GM18873 (cell line): ENCODE measurements around the gene RNF113A.
"Not testable (repeated sequence)": the region's sequence is repeated elsewhere in the genome, so short reads cannot be mapped to it uniquely, and the experiment has no call there.

ENCODE experiments used
- ATAC-seq: cut with Tn5 transposase; IDR thresholded peaks from one replicate; pipeline ENCODE4 v1.9.1; 2021; ENCODE audit warnings: mild to moderate bottlenecking, moderate library complexity, moderate number of reproducible peaks; ENCODE audit not compliant: unreplicated experiment, low FRiP score

Gene RNF113A

GRCh38 chrX:119852382-119853353 is 18.9 kb downstream of the RNF113A start, which contains the start of gene UPF3B:
UPF3B (minus strand) TSS chrX:119852963; CDS start chrX:119852928, 35 bp downstream.
- peak; percentile 93 for ATAC-seq

DNA sequence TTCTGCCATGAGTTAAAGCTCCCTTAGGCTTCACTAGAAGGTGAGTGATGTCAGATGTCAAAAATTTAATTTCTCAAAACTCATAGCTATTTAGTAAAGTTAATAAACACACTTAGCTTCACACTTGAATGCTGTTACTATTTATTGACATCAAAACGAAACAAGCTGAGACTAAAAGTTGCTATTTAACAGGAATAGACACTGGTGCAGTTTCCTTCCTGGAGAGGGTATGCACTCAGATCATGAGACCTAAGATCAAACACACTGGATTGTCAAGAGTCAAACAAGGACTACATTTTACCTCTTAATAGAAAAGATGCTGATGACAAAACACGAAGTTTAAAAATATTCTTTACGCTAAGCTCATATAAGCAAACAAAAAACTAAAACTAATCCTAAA is 37.6 kb downstream of the RNF113A start:
- ATAC-seq: no peak

- ATAC-seq: no peak
Observed at GRCh38 chrX:119828446-119828845, 43.1 kb downstream of the RNF113A start.

- ATAC-seq: no peak
Observed at GRCh38 chrX:119826399-119826959, 45.1 kb downstream of the RNF113A start.

DNA sequence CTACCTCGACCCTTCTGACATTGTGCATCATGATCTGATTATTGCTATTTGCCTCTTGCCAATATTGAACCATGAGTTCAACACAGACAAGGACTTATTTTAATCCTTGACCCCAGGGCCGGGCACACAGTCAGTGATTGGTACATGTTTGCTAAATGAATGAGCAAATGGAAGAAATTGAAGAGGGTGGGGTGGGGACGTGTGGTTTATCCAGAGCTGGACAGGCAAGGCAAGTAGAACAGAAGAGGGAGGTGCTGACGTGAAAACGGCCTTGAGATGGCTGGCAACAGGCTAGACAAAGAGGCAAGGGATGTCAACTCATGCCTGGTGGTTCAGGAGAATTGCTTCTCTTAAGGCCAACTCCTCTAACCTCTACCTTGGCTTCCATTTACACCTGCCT is 47.3 kb downstream of the RNF113A start:
- not testable (repeated sequence) for ATAC-seq

DNA sequence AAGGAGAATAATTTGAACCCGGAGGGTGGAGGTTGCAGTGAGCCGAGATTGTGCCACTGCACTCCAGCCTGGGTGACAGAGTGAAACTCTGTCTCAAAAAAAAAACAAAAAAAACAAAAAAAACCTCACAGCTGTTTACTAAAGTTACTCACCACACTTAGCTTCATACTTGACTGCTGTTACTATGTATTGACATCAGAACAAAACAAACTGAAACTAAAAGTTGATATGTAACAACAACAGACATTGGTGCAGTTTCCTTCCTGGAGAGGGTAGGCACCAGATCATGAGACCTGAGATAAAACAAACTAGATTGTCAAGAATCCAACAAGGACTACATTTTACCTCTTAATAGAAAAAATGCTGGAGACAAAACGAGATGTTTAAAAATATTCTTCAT is 49.8 kb downstream of the RNF113A start:
- peak; percentile 97 for ATAC-seq
